Measurements from ENCODE around the gene IMP4.

DNA sequence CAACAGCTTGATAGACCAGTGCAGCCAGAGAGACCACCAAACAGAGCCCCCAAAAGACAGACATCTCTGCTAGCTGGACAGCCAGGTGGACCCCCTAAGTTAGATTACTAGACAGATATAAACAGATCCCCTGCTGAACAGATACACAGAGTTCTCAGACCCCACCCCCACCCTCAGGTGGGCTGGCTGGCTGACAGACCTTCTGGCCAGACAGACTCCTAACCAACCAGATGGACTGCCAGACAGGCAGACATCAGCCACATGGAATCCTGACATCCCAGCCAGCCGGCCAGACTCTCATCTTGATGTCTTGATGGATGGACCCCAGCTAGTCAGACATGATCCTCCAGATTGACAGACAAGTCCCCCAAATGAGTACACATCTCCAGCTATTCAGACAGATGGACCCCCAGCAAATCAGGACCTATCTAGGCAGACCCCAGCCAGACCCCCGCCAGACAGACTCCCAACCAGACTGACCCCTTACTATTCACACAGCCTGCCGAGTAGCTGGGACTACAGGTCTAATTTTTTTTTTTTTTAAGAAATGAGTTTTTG is 31.2 kb downstream of the IMP4 start:
- TF ChIP-seq, protein P1, sequence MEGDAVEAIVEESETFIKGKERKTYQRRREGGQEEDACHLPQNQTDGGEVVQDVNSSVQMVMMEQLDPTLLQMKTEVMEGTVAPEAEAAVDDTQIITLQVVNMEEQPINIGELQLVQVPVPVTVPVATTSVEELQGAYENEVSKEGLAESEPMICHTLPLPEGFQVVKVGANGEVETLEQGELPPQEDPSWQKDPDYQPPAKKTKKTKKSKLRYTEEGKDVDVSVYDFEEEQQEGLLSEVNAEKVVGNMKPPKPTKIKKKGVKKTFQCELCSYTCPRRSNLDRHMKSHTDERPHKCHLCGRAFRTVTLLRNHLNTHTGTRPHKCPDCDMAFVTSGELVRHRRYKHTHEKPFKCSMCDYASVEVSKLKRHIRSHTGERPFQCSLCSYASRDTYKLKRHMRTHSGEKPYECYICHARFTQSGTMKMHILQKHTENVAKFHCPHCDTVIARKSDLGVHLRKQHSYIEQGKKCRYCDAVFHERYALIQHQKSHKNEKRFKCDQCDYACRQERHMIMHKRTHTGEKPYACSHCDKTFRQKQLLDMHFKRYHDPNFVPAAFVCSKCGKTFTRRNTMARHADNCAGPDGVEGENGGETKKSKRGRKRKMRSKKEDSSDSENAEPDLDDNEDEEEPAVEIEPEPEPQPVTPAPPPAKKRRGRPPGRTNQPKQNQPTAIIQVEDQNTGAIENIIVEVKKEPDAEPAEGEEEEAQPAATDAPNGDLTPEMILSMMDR (IDR thresholded peaks at IDR 0.05; ENCODE audit: low read depth, low read length, poor library complexity, severe bottlenecking): no peak
- TF ChIP-seq EZH2phosphoT487 (IDR thresholded peaks at IDR 0.05; ENCODE audit: borderline replicate concordance, low read length): no peak
